ENCODE measurements around the gene LRPPRC.

LRPPRC gene

GRCh38 chr2:43934567-43934966 is 61.2 kb downstream of the LRPPRC start:
- TF ChIP-seq, protein P1, sequence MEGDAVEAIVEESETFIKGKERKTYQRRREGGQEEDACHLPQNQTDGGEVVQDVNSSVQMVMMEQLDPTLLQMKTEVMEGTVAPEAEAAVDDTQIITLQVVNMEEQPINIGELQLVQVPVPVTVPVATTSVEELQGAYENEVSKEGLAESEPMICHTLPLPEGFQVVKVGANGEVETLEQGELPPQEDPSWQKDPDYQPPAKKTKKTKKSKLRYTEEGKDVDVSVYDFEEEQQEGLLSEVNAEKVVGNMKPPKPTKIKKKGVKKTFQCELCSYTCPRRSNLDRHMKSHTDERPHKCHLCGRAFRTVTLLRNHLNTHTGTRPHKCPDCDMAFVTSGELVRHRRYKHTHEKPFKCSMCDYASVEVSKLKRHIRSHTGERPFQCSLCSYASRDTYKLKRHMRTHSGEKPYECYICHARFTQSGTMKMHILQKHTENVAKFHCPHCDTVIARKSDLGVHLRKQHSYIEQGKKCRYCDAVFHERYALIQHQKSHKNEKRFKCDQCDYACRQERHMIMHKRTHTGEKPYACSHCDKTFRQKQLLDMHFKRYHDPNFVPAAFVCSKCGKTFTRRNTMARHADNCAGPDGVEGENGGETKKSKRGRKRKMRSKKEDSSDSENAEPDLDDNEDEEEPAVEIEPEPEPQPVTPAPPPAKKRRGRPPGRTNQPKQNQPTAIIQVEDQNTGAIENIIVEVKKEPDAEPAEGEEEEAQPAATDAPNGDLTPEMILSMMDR (IDR thresholded peaks at IDR 0.05), result no peak

GRCh38 chr2:43931293-43931692 is 64.5 kb downstream of the LRPPRC start:
- TF ChIP-seq, protein P1 (IDR thresholded peaks at IDR 0.05), result no peak

DNA sequence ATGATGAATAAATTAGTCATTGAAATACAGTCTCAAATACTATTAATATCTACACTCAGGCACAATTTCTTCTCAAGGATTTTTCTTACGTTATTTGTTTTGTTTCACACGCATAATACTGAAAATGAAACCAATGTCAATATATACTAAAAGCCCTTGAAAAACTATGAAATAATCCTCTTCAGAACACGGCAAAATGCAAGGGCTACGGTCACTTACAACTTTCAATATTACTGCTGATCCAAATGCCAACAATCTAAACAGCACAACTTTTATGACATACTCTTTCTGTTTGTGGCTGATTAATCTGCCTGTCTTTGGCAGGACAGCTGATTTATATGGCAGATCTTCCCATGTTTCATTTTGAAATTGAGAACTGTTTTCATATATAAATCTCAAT is 68.3 kb downstream of the LRPPRC start:
- TF ChIP-seq, protein P1 (IDR thresholded peaks at IDR 0.05), result no peak

DNA sequence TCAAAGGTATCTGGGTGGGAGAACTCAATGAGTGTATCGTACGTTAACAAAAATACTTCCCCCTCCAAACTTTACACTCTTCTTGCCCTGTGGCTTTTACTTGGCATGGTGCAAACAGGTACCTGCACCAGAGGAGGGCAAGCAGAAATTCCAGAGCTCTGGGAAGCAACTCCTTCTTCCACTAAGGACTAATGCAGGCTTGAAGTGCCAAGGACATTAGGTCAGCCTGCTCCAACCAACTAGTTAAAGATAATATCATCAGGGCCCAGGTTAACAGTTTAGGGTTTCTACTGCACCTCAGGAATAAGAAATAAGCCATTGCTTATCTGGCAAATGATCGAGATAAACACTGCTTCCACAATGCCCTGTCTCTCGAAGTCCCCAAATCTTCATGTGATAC is 70.4 kb downstream of the LRPPRC start:
- TF ChIP-seq, protein P1 (IDR thresholded peaks at IDR 0.05), result no peak

GRCh38 chr2:43924463-43924862 is 71.3 kb downstream of the LRPPRC start:
- TF ChIP-seq, protein P1 (IDR thresholded peaks at IDR 0.05), result no peak

DNA sequence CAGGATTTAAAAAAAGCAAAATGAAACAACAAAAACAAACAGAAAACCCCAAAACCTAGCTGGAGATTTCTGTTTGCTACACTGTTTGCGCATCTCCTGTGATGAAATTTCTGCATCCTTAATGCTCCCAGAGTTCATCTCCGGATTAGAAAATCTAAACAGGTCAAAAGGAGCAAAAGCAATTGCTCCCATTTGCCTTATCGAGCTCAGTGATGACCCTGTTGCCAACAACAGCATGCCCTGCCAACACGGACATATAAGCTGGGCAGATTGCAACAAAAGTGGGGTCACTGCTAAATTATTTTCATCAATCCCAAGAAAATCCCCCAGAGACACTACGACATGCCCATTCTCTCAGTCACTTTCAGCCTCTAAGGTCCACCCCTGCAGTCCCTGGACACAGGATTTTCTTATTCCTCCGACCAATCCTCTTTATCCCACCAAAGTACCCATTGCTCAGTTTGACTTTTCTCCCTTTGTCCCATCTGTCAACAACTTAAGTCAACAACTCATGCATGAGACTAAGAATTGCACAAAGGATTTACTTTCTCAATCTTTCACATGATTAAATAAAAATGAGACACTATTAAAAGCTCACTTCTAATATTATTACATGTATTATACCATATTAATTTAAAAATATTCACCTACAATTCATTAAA is 89.2 kb downstream of the LRPPRC start:
- TF ChIP-seq, protein P1 (IDR thresholded peaks at IDR 0.05), result no peak

GRCh38 chr2:43905871-43906270 is 89.9 kb downstream of the LRPPRC start:
- TF ChIP-seq, protein P1 (IDR thresholded peaks at IDR 0.05), result no peak

DNA sequence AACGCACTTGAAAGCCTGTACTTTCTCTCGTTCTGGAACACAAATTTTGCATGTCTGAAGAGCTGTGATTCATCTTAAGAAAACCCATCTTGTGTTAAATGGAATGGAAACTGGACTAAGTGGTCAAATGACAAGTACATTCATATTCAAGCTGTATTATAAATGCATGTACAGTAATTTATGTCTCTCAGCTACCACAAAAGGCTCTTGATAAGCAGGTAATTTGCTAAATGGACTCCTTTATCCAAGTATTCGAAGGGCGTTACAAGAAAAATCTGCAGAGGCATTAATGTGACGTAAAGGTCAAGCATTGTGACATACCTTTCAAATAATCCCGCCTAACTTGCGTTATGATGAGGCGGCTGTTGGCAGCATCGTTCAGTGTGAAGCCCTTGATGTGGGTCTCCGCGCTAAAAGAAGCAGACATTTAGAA is 90.4 kb downstream of the LRPPRC start:
- TF ChIP-seq, protein P1 (IDR thresholded peaks at IDR 0.05), result no peak

Data from LNCAP (cell line).